Activated CD8-positive, alpha-beta T cell treated with anti-CD3 and anti-CD28 coated beads for 36 hours (primary cell): Measurements from ENCODE around the gene MVD. TPM values are rescaled to one million over a fixed set of nuclear protein-coding genes. Genes with fewer than 3 reads are reported as not detected.
A peak's percentile ranks its signal among the peaks of the same experiment; 100 is the strongest.

ENCODE experiments used
- ATAC-seq: fragments of 200-7000 bp; cut with Tn5 transposase; one replicate; pipeline ENCODE4 v1.10.0; 2021; ENCODE audit warnings: mild to moderate bottlenecking, moderate library complexity
- CTCF ChIA-PET: fragments of 350-600 bp; sonication (Branson Sonifier 250); formaldehyde crosslinking; loops from one replicate; lab custom pipeline; 2021; ENCODE audit warnings: antibody characterized with exemption; lab: Charles Lee
- POLR2A ChIA-PET: fragments of 350-600 bp; sonication (Branson Sonifier 250); formaldehyde crosslinking; loops from one replicate; lab custom pipeline; 2021; ENCODE audit warnings: antibody characterized with exemption; lab: Charles Lee
- DNase-seq: peaks from one replicate; pipeline ENCODE4 v3.0.0-alpha.2; 2020
- H3K27ac Mint-ChIP-seq: one replicate; pipeline ENCODE4 v1.8.0; 2021; ENCODE audit warnings: mild to moderate bottlenecking, mixed read lengths
- H3K27me3 Mint-ChIP-seq: one replicate; pipeline ENCODE4 v1.8.0; 2021; ENCODE audit warnings: mixed read lengths
- H3K36me3 Mint-ChIP-seq: one replicate; pipeline ENCODE4 v1.8.0; 2021; ENCODE audit warnings: low read depth, mixed read lengths
- H3K4me1 Mint-ChIP-seq: one replicate; pipeline ENCODE4 v1.8.0; 2021; ENCODE audit warnings: low read depth, mixed read lengths
- H3K4me3 Mint-ChIP-seq: one replicate; pipeline ENCODE4 v1.8.0; 2021; ENCODE audit warnings: mild to moderate bottlenecking, moderate library complexity, mixed read lengths
- H3K9me3 Mint-ChIP-seq: one replicate; pipeline ENCODE4 v1.8.0; 2021; ENCODE audit warnings: mixed read lengths
- intact Hi-C: fragments of 100-400 bp; cut with micrococcal nuclease; formaldehyde crosslinking; loops from one replicate; pipeline ENCODE4 v1.10.0; 2022
- total RNA-seq, 2 experiments: library from RNA; stranded (reverse); gene quantifications; one replicate each; pipeline ENCODE4 v1.2.3, GENCODE V29; 2021
- TF ChIP-seq, protein P1 (sequence below): fragments of 200-600 bp; IDR thresholded peaks from one replicate; pipeline ENCODE4 v1.8.0; 2022; ENCODE audit warnings: antibody characterized with exemption, mild to moderate bottlenecking

Gene MVD
- total RNA-seq, 2 experiments from 2014 or later, result 83.1 to 89.9 TPM

DNA sequence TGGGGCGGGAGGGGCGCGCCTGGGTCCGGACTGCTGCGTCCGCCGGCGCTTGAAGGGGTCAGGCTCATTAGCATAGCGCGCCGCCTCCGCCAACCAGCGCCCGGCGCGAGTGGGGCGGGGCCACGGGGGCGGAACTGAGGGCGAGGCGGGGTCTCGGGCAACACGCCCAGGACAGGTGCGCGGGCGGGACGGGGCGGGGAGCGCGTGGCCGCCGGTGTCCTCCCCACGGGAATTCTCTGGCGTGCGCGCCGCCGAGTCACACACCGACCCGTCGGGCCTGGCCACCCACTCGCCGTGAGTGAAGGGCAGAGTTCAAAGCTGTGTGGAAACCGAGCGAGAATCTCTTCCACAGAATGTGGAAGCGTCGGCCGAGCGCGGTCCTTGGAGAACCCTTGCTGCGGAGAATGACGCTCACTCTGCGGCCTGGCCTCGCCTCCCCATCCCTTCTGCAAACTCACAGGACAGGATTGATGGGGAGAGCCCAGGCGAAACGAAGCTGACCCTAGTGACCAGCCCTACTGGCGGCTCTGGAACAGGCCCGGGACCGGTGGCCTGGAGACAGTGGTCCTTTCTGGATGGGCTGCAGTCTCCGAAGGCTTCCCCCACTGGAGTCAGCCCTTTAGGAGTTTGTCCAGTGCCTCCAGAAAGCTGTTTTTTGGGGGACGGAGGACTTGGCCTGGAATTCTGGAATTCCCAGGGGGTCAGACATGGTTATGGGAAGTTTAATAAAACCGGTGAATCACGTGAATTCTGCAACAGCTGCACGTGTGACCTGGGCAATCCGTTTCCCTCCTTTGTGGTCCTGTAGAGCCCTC lies 23.8 kb upstream of the MVD start, which contains the start of gene SNAI3:
TSS of gene SNAI3 (minus strand) at position 69 of the 815 bp plus-strand sequence. CDS start 101 bp downstream, outside the sequence.
- DNase-seq (peak; percentile 87), ATAC-seq (peak; percentile 71)
- Mint-ChIP-seq H3K36me3 (no peaks in the 10 kb centered on the region), H3K27ac (peak within 1 kb of the TSS; percentile 34), H3K27me3 (no peaks in the 10 kb centered on the region), H3K9me3 (no peaks in the 10 kb centered on the region), H3K4me3 (peak within 1 kb of the TSS; percentile 73), H3K4me1 (peaks cover 39% of the 10 kb centered on the region)
- ChIA-PET CTCF (interaction anchor here (1.3 to 2.4 kb wide), 4 partner anchors 14 to 50 kb away, joined by 4 to 16 read pairs (median 6); no protein-coding TSS in a partner anchor), POLR2A (interaction anchor here (0.9 to 5.7 kb wide), 3 partner anchors 10 to 67 kb away, joined by 3 to 61 read pairs (median 4); partner anchors contain the start of genes CTU2 and RNF166)
- intact Hi-C loops, result no loop called here
- TF ChIP-seq, protein P1, sequence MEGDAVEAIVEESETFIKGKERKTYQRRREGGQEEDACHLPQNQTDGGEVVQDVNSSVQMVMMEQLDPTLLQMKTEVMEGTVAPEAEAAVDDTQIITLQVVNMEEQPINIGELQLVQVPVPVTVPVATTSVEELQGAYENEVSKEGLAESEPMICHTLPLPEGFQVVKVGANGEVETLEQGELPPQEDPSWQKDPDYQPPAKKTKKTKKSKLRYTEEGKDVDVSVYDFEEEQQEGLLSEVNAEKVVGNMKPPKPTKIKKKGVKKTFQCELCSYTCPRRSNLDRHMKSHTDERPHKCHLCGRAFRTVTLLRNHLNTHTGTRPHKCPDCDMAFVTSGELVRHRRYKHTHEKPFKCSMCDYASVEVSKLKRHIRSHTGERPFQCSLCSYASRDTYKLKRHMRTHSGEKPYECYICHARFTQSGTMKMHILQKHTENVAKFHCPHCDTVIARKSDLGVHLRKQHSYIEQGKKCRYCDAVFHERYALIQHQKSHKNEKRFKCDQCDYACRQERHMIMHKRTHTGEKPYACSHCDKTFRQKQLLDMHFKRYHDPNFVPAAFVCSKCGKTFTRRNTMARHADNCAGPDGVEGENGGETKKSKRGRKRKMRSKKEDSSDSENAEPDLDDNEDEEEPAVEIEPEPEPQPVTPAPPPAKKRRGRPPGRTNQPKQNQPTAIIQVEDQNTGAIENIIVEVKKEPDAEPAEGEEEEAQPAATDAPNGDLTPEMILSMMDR, result no peak

DNA sequence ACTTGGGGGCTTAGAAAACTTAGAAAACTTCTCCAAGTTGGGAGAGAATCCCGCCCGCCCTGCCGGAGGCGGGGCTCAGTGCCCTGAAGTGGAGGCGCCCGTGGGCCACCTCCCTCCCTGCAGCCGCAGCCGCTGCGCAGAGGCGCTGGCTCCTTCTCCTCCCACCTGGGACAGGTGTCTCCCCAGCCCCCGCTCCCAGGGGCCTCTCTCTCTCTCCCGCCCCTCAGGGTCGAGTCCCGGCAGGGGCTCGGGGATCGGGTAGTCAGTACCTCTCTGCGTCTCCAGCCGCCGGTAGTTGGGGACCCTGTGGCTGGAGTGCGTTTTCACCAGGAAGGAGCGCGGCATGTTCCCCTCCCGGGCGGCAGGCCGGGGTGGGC lies 23.2 kb upstream of the MVD start:
- POLR2A ChIA-PET, result interaction anchor here (5.7 kb wide), 1 partner anchor 17 kb away, joined by 61 read pairs; the partner anchor contains the start of genes CTU2 and RNF166
- peaks cover 38% of the 10 kb centered on the region for H3K4me1 Mint-ChIP-seq
- intact Hi-C loops, result no loop called here
- ATAC-seq (peak; percentile 29), DNase-seq (peak; percentile 48)
- peak overlapping the region; percentile 73 for H3K4me3 Mint-ChIP-seq
- TF ChIP-seq, protein P1, result no peak
- CTCF ChIA-PET, result interaction anchor here (1.7 to 2.4 kb wide), 2 partner anchors 18 to 49 kb away, joined by 8 to 16 read pairs; no protein-coding TSS in a partner anchor
- H3K36me3 Mint-ChIP-seq, result no peaks in the 10 kb centered on the region
- no peak overlapping the region for H3K27ac Mint-ChIP-seq
- H3K9me3 Mint-ChIP-seq, result no peaks in the 10 kb centered on the region
- no peaks in the 10 kb centered on the region for H3K27me3 Mint-ChIP-seq

DNA sequence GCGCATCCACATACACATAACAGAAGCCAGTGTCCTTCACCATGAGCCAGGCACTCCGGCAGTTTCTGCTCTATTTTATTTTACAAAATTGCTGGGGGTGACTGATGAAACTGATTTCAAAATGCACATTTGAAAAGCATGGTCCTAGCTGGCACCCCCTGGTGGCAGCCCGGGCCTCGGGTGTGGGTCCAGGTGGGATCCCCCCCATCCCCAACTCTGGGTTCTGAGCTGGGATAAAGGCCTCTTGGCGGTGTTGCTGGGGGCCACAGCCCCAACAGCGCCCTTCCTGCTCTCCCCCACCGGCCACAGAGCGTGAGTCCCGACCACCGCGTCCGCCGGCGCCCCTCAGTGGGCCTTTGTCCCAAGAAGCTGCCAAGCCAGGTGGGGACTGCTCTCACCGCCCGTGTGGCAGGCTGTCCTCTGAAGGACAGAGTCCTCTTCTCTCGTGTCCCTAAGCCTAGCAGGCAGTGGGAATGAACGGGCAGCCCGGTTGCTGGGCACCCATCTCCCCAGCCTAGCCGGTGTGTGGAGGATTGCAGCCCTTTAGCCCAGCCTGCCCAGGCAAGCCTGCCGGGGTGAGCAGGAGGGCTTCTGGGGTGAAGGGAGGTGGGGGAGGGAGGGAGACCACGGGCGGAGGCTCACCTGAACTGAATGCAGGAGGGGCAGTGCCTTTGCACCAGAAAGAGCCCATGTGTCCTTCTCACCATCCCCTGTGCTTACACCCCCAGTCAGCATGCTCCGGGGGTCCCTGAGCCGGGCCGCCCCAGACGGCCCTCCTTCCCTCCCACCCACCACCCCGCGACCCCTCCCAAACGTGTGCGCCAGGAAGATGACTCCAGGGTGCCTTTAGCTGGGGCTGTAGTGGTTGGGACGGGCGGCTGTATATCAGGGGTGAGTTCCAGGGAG lies 22.5 kb upstream of the MVD start:
- TF ChIP-seq, protein P1, result peak; percentile 91
- peak; percentile 28 for ATAC-seq
- DNase-seq, result peak; percentile 84
- Mint-ChIP-seq H3K36me3 (peaks cover 2% of the 10 kb centered on the region), H3K4me3 (peak overlapping the region; percentile 73), H3K27ac (peak overlapping the region; percentile 34), H3K4me1 (peaks cover 36% of the 10 kb centered on the region), H3K27me3 (no peaks in the 10 kb centered on the region), H3K9me3 (no peaks in the 10 kb centered on the region)
- ChIA-PET CTCF (interaction anchor here (0.7 to 2.4 kb wide), 16 partner anchors 11 to 1039 kb away, joined by 3 to 16 read pairs (median 4); partner anchors contain the start of gene IL17C), POLR2A (interaction anchor here (1.0 to 5.7 kb wide), 4 partner anchors 18 to 48 kb away, joined by 3 to 61 read pairs (median 4); partner anchors contain the start of genes CTU2, MVD and RNF166)
- intact Hi-C loops, result no loop called here

DNA sequence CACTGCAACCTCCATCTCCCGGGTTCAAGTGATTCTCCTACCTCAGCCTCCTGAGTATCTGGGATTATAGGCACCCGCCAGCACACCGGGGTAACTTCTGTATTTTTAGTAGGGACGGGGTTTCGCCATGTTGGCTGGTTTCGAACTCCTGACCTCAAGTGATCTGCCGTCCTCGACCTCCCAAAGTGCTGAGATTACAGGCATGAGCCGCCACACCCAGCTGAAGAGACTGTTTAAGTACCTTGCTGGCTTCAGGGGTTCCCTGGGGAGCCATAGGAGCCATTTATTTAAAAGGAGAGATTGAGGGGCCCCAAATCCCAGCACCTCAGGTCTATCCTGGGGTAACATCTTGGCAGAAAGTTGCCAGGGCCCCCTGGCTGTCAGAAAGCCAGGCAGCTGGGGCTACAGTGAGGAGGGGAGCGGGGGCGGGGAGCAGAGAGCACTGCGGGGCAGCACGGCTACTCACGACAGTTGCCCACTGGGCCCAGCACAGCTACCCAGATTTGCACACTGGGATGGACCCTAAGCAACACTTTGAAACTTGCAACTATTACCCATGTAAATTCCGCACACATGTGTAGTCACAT lies 21.8 kb upstream of the MVD start:
- Mint-ChIP-seq H3K36me3 (peaks cover 2% of the 10 kb centered on the region), H3K4me3 (peak overlapping the region; percentile 73), H3K27ac (no peak overlapping the region), H3K4me1 (peaks cover 35% of the 10 kb centered on the region), H3K9me3 (no peaks in the 10 kb centered on the region), H3K27me3 (no peaks in the 10 kb centered on the region)
- TF ChIP-seq, protein P1, result no peak
- intact Hi-C loops, result no loop called here
- ChIA-PET POLR2A (interaction anchor here (1.0 to 5.7 kb wide), 4 partner anchors 19 to 47 kb away, joined by 3 to 61 read pairs (median 4); partner anchors contain the start of genes CTU2, MVD and RNF166), CTCF (interaction anchor here (0.8 to 2.4 kb wide), 12 partner anchors 10 to 1040 kb away, joined by 3 to 16 read pairs (median 4); partner anchors contain the start of gene IL17C)
- ATAC-seq (no peak), DNase-seq (no peak)
